ENCODE measurements around the gene SMIM5. TPM values are rescaled to one million over a fixed set of nuclear protein-coding genes. Genes with fewer than 3 reads are reported as not detected.
A peak's percentile ranks its signal among the peaks of the same experiment; 100 is the strongest.
"Not testable (repeated sequence)": the region's sequence is repeated elsewhere in the genome, so short reads cannot be mapped to it uniquely, and the experiment has no call there.

The SMIM5 gene
- total and polyA plus RNA-seq, 7 donors: 0.82 to 29.6 (median 5.5) TPM

DNA sequence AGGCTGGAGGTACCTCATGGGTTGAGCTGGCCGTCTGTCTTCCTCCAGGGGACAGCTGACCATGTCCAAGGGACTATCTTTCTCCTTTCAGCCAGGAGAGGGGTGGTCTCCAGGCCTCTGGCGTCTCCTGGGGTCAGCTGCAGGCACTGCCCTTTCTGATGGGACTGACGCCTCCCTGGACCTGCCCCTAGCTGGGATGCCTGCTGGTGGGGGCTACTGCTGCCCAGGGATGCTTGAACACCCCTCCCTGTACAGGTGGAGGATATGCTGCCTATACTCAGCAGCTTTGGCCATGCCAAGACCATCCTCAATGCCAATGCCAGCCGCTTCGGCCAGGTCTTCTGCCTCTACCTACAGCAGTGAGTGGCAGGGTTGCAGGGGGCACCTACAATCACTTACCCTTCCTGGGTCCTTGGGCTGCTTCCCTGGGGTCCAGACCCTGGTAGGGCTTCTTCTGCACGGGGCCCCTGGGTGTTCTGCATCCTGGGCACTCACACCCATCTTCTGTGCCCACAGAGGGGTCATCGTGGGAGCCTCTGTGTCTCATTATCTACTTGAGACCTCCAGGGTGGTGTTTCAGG lies 41.4 kb upstream of the SMIM5 start:
- peak; percentile 53 for DNase-seq
- Histone ChIP-seq H3K36me3 (no peaks in the 10 kb centered on the region), H3K4me3 (no peak overlapping the region), H3K4me1 (peaks cover 3 to 22% (median 12%) of the 10 kb centered on the region in 4 donors), H3K9me3 (no peaks in the 10 kb centered on the region), H3K27ac (no peak overlapping the region), H3K27me3 (peaks cover 0 to 5% (median 0%) of the 10 kb centered on the region in 3 donors)
- no peak for TF ChIP-seq POLR2A (IDR thresholded peaks at IDR 0.05)
- TF ChIP-seq EP300 (IDR thresholded peaks at IDR 0.05): no peak
- no peak for TF ChIP-seq POLR2AphosphoS5 (IDR thresholded peaks at IDR 0.05)
- TF ChIP-seq, protein P1, sequence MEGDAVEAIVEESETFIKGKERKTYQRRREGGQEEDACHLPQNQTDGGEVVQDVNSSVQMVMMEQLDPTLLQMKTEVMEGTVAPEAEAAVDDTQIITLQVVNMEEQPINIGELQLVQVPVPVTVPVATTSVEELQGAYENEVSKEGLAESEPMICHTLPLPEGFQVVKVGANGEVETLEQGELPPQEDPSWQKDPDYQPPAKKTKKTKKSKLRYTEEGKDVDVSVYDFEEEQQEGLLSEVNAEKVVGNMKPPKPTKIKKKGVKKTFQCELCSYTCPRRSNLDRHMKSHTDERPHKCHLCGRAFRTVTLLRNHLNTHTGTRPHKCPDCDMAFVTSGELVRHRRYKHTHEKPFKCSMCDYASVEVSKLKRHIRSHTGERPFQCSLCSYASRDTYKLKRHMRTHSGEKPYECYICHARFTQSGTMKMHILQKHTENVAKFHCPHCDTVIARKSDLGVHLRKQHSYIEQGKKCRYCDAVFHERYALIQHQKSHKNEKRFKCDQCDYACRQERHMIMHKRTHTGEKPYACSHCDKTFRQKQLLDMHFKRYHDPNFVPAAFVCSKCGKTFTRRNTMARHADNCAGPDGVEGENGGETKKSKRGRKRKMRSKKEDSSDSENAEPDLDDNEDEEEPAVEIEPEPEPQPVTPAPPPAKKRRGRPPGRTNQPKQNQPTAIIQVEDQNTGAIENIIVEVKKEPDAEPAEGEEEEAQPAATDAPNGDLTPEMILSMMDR (IDR thresholded peaks at IDR 0.05): no peak
- intact Hi-C loops (cut with DNase I): no loop called here
- WGBS, 2 donors: 91 to 95% methylated on average over 7 of the region's 7 CpGs

GRCh38 chr17:75592348-75593020 lies 40.8 kb upstream of the SMIM5 start:
- DNase-seq: peak; percentile 48
- Histone ChIP-seq H3K27ac (no peak overlapping the region), H3K36me3 (no peaks in the 10 kb centered on the region), H3K9me3 (no peaks in the 10 kb centered on the region), H3K4me3 (no peak overlapping the region), H3K27me3 (peaks cover 0 to 4% (median 0%) of the 10 kb centered on the region in 3 donors), H3K4me1 (peaks cover 3 to 17% (median 9%) of the 10 kb centered on the region in 4 donors)
- intact Hi-C loops (cut with DNase I): no loop called here
- 88 to 93% methylated on average over 17 of the region's 17 CpGs for WGBS, 2 donors
- TF ChIP-seq, protein P1 (IDR thresholded peaks at IDR 0.05): no peak
- TF ChIP-seq POLR2A (IDR thresholded peaks at IDR 0.05): no peak
- TF ChIP-seq POLR2AphosphoS5 (IDR thresholded peaks at IDR 0.05): no peak
- no peak for TF ChIP-seq EP300 (IDR thresholded peaks at IDR 0.05)

- DNase-seq; intact Hi-C loops (cut with DNase I); H3K36me3 ChIP-seq; H3K27me3 ChIP-seq; H3K27ac ChIP-seq; H3K4me3 ChIP-seq; H3K4me1 ChIP-seq; H3K9me3 ChIP-seq: not testable (repeated sequence)
- WGBS, 2 donors: 53 to 89% methylated on average over 9 of the region's 9 CpGs
Measured at GRCh38 chr17:75593430-75593829, 39.8 kb upstream of the SMIM5 start.

DNA sequence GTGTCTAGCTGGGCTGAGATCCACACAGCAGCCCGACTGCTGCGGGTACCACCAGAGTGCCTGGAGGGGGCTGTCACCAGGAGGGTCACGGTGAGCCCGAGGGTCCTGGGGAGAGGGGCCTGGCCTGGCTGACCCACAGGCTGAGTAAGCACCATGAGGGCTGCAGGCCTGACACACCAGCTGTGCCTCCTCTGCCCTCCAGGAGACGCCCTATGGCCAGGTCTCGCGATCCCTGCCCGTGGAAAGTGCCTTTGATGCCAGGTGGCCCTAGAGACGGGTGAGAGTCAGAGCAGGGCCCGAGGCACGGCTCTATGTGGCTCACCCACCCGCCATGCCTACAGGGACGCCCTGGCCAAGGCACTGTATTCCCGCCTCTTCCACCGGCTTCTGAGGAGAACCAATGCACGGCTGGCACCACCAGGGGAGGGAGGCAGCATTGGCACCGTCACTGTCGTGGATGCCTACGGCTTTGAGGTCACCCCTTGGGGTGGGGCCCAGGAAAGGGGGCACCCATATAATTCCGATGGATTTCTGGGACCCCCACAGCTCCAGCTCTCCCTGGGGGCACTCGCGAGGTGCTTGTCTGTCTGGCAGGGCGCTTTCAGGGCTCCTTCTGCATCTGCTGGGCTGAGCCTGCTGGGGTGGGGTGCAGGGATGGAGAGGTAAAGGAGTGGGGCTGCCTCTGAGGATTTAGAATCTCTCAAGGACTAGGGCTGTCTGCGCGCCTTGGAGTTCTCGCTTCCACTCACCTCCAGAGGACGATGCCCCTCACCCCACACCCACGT lies 38.5 kb upstream of the SMIM5 start:
- H3K36me3 ChIP-seq: no peaks in the 10 kb centered on the region
- peak; percentile 64 for DNase-seq
- H3K27ac ChIP-seq: no peak overlapping the region
- intact Hi-C loops (cut with DNase I): no loop called here
- TF ChIP-seq POLR2AphosphoS5 (IDR thresholded peaks at IDR 0.05): no peak
- TF ChIP-seq, protein P1 (IDR thresholded peaks at IDR 0.05): no peak
- H3K9me3 ChIP-seq: no peaks in the 10 kb centered on the region
- peaks cover 0 to 5% (median 3%) of the 10 kb centered on the region in 4 donors for H3K4me1 ChIP-seq
- WGBS, 2 donors: 78 to 89% methylated on average over 28 of the region's 28 CpGs
- no peaks in the 10 kb centered on the region for H3K27me3 ChIP-seq
- H3K4me3 ChIP-seq: no peak overlapping the region

GRCh38 chr17:75595284-75595919 lies 37.8 kb upstream of the SMIM5 start:
- Histone ChIP-seq H3K9me3 (no peaks in the 10 kb centered on the region), H3K36me3 (no peaks in the 10 kb centered on the region), H3K4me1 (no peaks in the 10 kb centered on the region), H3K27me3 (no peaks in the 10 kb centered on the region), H3K4me3 (no peak overlapping the region), H3K27ac (no peak overlapping the region)
- TF ChIP-seq POLR2A (IDR thresholded peaks at IDR 0.05) (no peak), EP300 (IDR thresholded peaks at IDR 0.05) (no peak), POLR2AphosphoS5 (IDR thresholded peaks at IDR 0.05) (no peak)
- TF ChIP-seq, protein P1 (IDR thresholded peaks at IDR 0.05): no peak
- no peak for DNase-seq
- intact Hi-C loops (cut with DNase I): no loop called here
- WGBS, 2 donors: 88% methylated on average over 13 of the region's 13 CpGs
